HG03097 (cell line): Measurements from ENCODE around the gene LRRC26.

Experiments
- ATAC-seq: cut with Tn5 transposase; IDR thresholded peaks from one replicate; pipeline ENCODE4 v1.9.1; 2021; ENCODE audit not compliant: unreplicated experiment, low FRiP score

LRRC26 gene

GRCh38 chr9:137199411-137200121 is 29.7 kb upstream of the LRRC26 start:
- ATAC-seq, result no peak

DNA sequence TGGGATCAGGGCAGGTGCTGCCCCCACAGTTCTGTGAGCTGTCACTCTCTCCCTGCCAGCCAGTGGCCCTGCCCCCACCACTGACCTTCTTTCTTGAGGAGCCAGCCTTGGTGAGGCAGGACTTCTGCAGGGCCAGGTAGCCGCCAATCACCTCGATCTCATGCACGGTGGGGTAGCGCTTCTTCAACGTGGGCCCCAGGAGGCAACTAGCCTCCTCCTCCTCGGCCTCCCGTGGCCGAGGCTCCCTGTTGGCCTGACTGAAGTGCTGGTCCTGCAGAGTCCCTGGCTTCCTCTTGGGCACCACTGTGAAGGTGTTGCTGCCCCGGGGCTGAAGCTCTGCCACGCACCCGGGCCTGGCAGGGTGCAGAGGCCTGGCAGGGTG is 29.0 kb upstream of the LRRC26 start:
- no peak for ATAC-seq

DNA sequence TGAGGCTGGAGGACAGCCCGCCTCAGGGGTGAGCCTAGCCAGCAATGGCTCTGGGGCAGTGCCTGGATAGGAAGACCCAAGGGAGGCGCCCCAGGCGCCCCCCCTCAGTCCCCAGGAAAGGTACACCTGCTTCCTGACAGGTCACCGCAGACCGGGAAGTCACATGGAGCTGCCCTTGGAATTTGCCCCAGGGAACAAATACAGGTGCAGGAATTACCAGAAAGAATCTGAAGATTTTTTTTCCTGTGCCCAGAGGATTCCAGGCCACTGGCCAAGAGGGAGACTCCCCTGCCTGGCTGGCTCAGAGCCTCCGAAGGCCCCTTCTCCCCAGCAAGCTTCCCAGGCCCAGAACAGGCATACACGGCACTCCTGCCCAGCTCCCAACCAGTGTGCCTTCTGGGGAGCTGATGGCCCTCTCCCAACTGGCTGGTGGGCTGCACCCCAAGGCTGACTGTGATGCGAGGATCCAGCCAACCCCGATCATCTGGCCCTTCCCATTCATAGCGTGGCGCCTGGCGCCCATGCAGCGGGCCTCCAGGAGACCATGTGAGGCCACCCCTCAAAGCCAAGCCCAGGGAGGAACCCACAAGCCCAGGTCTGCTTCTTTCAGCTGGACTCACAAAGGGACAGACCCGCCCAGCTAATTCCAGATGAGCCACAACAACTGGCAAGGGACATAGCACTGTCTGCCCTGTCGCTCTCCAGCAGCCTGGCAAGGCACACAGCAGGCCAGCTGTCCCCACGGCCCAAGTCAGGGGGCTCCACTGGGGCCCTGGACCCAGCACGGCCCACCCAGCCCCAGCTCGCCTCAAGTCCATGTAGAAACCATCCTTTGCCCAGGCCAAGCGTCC is 28.4 kb upstream of the LRRC26 start:
- no peak for ATAC-seq

GRCh38 chr9:137195525-137196220 is 25.8 kb upstream of the LRRC26 start:
- no peak for ATAC-seq

GRCh38 chr9:137194909-137195308 is 25.1 kb upstream of the LRRC26 start:
- ATAC-seq, result no peak

- no peak for ATAC-seq
Observed at GRCh38 chr9:137194388-137194787, 24.5 kb upstream of the LRRC26 start.

DNA sequence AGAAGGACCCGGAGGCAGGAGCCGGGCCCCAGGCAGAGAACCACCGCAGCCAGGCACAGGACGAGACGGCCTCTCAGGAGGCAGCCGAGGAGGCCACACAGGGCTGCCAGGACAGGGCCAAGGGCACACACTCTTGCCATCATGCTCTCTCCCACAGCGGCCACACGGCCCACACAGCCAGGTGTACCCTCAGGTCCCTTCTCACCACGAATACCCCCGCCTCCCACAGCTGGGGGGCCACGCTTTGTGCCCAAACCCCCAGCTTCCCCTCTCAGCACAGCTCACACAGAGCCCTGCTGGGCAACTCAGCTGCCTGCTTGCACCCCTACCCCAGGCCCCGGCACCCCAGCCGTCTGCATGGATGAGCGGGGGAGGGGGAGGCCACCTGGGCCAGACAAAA is 23.9 kb upstream of the LRRC26 start:
- no peak for ATAC-seq

DNA sequence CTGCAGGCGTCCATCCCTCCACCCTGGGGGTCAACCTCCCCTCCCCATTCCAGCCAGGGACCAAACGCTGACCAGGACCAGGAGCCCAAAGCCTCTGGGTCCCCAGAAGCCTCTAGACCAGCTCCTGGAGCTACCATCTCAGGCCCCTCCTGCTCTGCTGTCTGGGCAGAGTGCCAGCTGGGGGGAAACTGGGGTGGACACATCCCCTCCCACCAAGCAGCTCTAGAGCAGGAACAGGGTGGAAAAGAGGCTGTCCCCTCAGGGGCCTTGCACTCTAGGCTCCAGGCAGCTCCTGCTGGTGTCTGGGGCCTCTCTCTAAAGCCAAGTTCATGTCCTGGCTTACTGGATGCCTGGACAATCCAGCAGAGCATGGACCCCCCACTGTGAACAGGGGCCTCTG is 23.0 kb upstream of the LRRC26 start:
- no peak for ATAC-seq

GRCh38 chr9:137192448-137192780 is 22.6 kb upstream of the LRRC26 start:
- ATAC-seq, result no peak

- no peak for ATAC-seq
Observed at GRCh38 chr9:137191691-137192447, 22.0 kb upstream of the LRRC26 start.

GRCh38 chr9:137191245-137191644 is 21.4 kb upstream of the LRRC26 start:
- ATAC-seq, result no peak

DNA sequence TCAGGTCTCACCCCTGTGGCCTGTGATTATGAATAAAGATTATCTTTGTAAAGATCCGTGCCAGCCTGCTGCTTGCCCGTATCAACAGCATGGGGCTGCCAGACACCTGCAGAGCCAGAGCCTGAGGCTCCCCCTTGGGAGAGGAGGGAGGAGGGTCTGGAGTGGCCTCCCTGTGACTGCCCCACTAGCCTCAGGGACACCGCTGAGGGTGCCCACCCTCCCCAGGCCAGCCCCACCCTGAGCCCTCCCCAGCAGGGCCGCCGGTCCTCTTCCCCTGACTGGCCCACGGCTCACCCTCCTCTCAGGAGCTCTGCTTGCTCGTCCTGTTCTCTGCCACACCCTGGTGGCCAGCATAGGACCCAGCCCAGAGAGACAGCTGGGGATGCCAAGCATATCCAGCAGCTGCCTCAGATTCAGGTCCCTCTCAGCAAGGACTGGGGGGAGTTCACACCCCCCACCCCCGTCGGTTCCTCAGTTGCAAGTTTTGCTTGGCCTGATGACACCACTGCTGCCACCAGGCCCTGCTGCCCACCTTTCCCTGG is 20.5 kb upstream of the LRRC26 start:
- no peak for ATAC-seq

GRCh38 chr9:137189297-137190295 is 19.7 kb upstream of the LRRC26 start:
- no peak for ATAC-seq

GRCh38 chr9:137188490-137189296 is 18.8 kb upstream of the LRRC26 start, which contains the start of the genes ANAPC2 and SSNA1:
TSS of gene ANAPC2 (minus strand) at chr9:137188560. CDS start at chr9:137188532, 28 bp downstream.
TSS of gene SSNA1 (plus strand) at chr9:137188676. CDS start at chr9:137188727, 51 bp downstream.
- ATAC-seq, result peak; percentile 68

DNA sequence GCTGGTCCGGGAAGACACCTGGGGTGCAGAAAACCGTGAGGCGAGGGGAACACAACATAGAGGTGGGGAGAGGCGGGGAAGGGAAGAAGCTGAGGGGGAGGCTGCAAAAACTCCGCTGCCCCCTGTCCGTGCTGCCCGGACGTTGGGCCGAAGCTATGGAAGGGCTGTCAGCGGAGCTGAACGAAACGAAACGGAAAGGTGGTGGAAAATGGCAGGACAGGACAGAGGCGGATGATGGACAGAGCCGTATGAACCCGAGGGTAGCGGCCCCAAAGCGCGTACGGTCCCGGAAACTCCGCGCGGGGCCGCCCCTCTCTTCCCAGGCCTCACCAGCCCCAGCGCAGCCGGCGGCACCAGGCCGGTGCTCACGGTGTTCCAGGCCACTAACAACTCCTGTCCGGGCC is 18.2 kb upstream of the LRRC26 start:
- ATAC-seq, result no peak

DNA sequence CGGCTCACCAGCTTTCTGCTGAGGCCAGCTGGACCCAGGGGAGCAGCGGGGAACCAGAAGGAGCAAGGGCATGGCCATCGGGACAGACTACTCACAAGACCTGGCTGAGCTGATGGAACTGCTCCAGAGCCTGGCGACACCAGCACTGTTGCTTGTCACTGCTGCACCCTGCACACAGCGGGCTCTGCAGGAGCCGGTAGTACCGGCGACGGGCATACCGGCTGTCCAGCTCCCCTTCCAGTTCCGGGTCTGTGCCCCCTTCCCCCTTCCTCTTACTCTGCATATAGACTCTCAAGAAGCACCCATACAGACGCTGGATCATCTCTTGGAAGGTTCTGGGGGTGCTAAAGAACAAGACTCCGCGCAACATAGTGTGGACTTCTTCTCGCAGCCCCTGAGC is 17.5 kb upstream of the LRRC26 start:
- ATAC-seq, result no peak

DNA sequence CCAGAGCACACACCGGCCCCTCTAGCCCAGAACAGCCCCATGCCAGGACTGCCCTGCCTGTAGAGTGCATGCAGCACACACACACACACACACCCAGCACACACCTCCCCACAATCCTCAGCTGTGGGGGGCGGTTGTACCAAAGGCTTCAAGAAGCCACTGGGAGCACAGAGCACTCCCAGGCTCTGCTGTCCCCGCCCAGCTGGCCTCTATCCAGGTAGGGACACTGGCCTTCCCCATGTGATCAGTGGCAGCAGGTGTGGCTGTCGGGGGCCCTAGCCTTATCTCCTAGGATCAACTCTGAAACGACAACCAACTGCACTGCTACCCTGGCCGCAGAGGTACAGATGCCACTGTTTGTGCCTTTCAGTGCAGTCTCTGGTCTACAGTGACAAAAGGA is 16.5 kb upstream of the LRRC26 start:
- no peak for ATAC-seq

GRCh38 chr9:137185921-137186320 is 16.1 kb upstream of the LRRC26 start:
- ATAC-seq, result no peak
